Measurements from ENCODE around the gene PPP1R1B.
A peak's percentile ranks its signal among the peaks of the same experiment; 100 is the strongest.

Gene PPP1R1B

DNA sequence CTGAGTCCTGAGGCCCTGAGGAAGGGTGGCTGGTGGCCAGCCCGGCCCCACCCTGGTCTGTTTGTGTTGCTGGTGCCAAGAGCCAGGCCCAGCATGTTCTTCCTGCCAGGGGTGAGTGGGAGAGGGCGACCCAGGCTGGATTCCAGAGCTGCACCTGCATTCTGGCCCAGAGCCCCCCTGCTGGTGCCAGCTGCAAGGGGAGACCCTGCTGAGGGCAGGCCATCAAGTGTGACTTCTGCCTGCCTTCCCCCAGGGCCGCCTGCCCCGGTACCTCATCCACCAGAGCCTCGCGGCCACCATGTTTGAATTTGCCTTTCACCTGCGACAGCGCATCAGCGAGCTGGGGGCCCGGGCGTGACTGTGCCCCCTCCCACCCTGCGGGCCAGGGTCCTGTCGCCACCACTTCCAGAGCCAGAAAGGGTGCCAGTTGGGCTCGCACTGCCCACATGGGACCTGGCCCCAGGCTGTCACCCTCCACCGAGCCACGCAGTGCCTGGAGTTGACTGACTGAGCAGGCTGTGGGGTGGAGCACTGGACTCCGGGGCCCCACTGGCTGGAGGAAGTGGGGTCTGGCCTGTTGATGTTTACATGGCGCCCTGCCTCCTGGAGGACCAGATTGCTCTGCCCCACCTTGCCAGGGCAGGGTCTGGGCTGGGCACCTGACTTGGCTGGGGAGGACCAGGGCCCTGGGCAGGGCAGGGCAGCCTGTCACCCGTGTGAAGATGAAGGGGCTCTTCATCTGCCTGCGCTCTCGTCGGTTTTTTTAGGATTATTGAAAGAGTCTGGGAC is 36.0 kb downstream of the PPP1R1B start:
- Histone ChIP-seq H3K27me3 (ENCODE audit: control insufficient read depth in 1 of 2, insufficient read depth in 2 of 2, low read length in 2 of 2) (peaks cover 14 to 19% of the 10 kb centered on the region in 2 donors), H3K4me3 (ENCODE audit: low read depth in 1 of 2, low read length in 2 of 2) (no peak overlapping the region), H3K36me3 (ENCODE audit: control insufficient read depth in 1 of 2, insufficient read depth in 2 of 2, low read length in 2 of 2) (peaks cover 27 to 34% of the 10 kb centered on the region in 2 donors), H3K9me3 (ENCODE audit: control insufficient read depth in 1 of 2, low read length in 2 of 2) (no peaks in the 10 kb centered on the region), H3K4me1 (ENCODE audit: control insufficient read depth in 1 of 2, insufficient read depth in 2 of 2, low read length in 2 of 2) (peaks cover 30 to 40% of the 10 kb centered on the region in 2 donors), H3K27ac (ENCODE audit: low read depth, low read length) (no peak overlapping the region), H3K9ac (ENCODE audit: low read depth in 1 of 2, low read length in 2 of 2) (peak overlapping the region in 1 of 2 donors; percentile 10)

DNA sequence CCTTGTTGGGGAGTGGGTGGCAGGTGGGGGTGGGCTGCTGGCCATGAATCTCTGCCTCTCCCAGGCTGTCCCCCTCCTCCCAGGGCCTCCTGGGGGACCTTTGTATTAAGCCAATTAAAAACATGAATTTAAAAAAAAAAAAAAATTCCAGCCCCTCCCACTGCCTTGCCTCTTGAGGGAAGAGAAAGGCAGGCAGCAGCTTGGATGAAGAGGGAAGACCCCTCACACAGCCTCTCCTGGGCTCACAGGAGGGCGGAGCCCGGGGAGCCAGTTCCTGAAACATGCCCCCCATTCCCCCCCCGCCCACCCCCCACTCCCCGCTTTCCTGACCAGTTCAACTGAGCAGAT is 36.6 kb downstream of the PPP1R1B start:
- H3K27ac ChIP-seq (ENCODE audit: low read depth, low read length): no peak overlapping the region
- H3K27me3 ChIP-seq (ENCODE audit: control insufficient read depth in 1 of 2, insufficient read depth in 2 of 2, low read length in 2 of 2): peaks cover 14 to 19% of the 10 kb centered on the region in 2 donors
- no peak overlapping the region for H3K4me3 ChIP-seq (ENCODE audit: low read depth in 1 of 2, low read length in 2 of 2)
- peaks cover 30 to 40% of the 10 kb centered on the region in 2 donors for H3K4me1 ChIP-seq (ENCODE audit: control insufficient read depth in 1 of 2, insufficient read depth in 2 of 2, low read length in 2 of 2)
- no peak overlapping the region for H3K9ac ChIP-seq (ENCODE audit: low read depth in 1 of 2, low read length in 2 of 2)
- peaks cover 22 to 29% of the 10 kb centered on the region in 2 donors for H3K36me3 ChIP-seq (ENCODE audit: control insufficient read depth in 1 of 2, insufficient read depth in 2 of 2, low read length in 2 of 2)
- H3K9me3 ChIP-seq (ENCODE audit: control insufficient read depth in 1 of 2, low read length in 2 of 2): no peaks in the 10 kb centered on the region

DNA sequence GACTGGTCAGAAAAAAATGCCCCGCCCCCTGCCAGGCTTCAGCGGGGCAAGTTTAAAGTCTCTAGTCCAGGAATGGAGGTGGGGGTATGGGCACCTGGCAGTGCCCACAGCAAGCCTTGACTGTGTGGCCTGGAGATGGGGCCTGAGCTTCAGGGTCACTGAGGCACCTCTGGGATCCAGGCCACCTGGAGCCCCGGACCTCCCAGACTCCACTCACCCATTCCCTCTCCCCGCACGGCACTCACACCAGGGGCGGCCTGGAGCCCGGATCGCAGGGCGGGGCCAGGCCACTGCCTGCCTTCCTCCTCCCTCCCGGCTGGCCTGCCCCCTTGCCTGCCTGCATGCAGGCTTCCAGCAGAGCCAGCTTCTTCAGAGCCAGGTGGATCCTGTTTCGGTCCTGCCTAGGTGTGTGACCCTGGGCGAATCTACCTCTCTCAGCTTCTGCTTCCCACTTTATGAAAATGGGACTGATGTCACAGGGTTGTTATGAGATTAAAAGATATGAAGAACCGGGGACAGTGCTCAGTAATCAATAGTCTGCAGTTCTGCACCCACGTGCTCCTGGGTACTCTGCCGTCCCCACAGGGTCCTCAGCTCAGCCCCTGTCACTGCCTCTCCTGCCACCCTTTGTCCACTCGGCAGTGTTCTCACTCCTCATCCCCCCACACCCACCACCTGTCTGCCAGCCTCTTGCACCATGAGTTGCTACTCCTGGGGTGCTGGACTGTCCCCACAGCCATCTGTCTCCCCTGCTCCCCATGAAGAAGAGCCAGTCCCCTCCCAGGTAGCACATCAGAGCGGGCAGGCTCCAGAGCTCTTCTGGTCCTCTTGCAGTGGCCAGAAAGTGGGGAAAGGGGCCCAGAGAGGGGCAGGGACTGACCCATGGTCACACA is 37.2 kb downstream of the PPP1R1B start:
- Histone ChIP-seq H3K36me3 (ENCODE audit: control insufficient read depth in 1 of 2, insufficient read depth in 2 of 2, low read length in 2 of 2) (peaks cover 17 to 24% of the 10 kb centered on the region in 2 donors), H3K9ac (ENCODE audit: low read depth in 1 of 2, low read length in 2 of 2) (no peak overlapping the region), H3K27me3 (ENCODE audit: control insufficient read depth in 1 of 2, insufficient read depth in 2 of 2, low read length in 2 of 2) (peaks cover 14 to 19% of the 10 kb centered on the region in 2 donors), H3K4me1 (ENCODE audit: control insufficient read depth in 1 of 2, insufficient read depth in 2 of 2, low read length in 2 of 2) (peaks cover 34 to 40% of the 10 kb centered on the region in 2 donors), H3K9me3 (ENCODE audit: control insufficient read depth in 1 of 2, low read length in 2 of 2) (no peaks in the 10 kb centered on the region), H3K4me3 (ENCODE audit: low read depth in 1 of 2, low read length in 2 of 2) (no peak overlapping the region), H3K27ac (ENCODE audit: low read depth, low read length) (no peak overlapping the region)

DNA sequence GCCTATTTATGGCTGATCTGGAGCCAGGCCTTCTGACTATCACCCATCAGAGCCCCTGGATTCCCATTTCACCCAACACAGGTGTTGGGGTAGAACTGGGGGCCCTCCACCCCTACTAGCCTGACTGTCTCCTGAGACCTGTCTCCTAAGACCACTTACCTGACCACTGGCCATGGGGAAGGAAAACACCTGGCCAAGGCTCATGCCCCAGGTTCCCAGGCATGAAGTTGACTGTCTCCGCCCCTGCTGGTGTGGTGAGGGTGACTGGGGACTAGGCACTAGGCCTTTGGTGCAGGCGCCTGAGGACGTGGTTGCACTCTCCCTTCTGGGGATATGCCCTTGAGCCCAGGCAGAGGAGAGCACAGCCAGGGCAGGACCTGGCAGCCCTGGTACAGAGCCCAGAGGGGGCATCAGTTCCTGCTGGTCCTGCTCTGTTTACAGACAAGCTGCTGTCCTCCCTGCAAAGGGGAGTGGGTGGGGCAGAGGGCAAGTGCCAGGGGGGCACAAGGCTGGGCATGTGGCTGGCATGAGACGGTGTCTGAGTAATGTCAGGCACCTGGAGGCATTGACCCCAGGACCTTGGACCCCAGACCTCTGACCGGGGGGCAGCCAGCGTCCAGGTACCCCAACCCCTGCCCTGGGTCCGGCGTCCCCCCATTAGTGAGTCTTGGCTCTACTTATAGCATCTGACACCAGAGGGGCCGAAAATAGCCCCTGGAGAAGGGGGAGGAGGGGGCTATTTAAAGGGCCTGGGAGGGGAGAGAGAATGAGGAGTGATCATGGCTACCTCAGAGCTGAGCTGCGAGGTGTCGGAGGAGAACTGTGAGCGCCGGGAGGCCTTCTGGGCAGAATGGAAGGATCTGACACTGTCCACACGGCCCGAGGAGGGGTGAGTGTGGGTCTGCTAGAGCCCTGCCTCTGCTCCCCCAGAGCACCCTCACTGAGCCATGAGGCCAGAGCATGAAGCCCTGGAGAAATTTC is 38.1 kb downstream of the PPP1R1B start, which contains the start of gene TCAP:
Gene TCAP (plus strand): TSS at position 769 of the 981 bp plus-strand sequence. CDS start 11 bp downstream, at position 780.
- Histone ChIP-seq H3K36me3 (ENCODE audit: control insufficient read depth in 1 of 2, insufficient read depth in 2 of 2, low read length in 2 of 2) (peaks cover 14 to 24% of the 10 kb centered on the region in 2 donors), H3K4me3 (ENCODE audit: low read depth in 1 of 2, low read length in 2 of 2) (no peak within 1 kb of the TSS), H3K4me1 (ENCODE audit: control insufficient read depth in 1 of 2, insufficient read depth in 2 of 2, low read length in 2 of 2) (peaks cover 34 to 40% of the 10 kb centered on the region in 2 donors)

DNA sequence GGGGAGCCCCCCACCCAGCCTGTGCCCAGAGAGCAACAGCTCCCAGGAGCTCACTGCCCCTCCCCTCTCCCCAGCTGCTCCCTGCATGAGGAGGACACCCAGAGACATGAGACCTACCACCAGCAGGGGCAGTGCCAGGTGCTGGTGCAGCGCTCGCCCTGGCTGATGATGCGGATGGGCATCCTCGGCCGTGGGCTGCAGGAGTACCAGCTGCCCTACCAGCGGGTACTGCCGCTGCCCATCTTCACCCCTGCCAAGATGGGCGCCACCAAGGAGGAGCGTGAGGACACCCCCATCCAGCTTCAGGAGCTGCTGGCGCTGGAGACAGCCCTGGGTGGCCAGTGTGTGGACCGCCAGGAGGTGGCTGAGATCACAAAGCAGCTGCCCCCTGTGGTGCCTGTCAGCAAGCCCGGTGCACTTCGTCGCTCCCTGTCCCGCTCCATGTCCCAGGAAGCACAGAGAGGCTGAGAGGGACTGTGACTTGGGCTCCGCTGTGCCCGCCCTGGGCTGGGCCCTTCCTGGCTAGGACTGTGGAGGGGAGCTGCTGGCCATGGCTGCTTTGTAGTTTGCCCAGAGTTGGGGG is 39.0 kb downstream of the PPP1R1B start:
- H3K27ac ChIP-seq (ENCODE audit: low read depth, low read length): no peak overlapping the region

More for the DNA sequence above, 38.1 kb downstream of the PPP1R1B start, which contains the start of gene TCAP:
- Histone ChIP-seq H3K9ac (ENCODE audit: low read depth in 1 of 2, low read length in 2 of 2) (no peak within 1 kb of the TSS), H3K9me3 (ENCODE audit: control insufficient read depth in 1 of 2, low read length in 2 of 2) (no peaks in the 10 kb centered on the region), H3K27me3 (ENCODE audit: control insufficient read depth in 1 of 2, insufficient read depth in 2 of 2, low read length in 2 of 2) (peaks cover 14 to 19% of the 10 kb centered on the region in 2 donors), H3K27ac (ENCODE audit: low read depth, low read length) (no peak within 1 kb of the TSS)

DNA sequence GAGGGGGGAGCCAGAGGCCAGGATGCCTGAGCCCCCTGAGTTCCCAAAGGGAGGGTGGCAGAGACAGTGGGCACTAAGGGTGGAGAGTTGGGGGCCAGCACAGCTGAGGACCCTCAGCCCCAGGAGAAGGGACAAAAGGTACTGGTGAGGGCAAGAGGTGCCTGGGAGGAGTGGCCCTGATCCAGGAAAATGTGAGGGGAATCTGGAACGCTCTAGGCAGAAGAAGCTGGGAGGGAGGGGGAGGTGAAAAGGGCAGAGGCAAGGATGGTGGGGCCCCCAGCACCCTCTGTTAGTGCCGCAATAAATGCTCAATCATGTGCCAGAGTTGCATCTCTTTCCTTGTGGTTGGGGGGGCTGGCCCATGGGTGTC is 39.5 kb downstream of the PPP1R1B start:
- H3K4me1 ChIP-seq (ENCODE audit: control insufficient read depth in 1 of 2, insufficient read depth in 2 of 2, low read length in 2 of 2): peaks cover 38% of the 10 kb centered on the region in 2 donors
- no peak overlapping the region for H3K9ac ChIP-seq (ENCODE audit: low read depth in 1 of 2, low read length in 2 of 2)
- no peak overlapping the region for H3K4me3 ChIP-seq (ENCODE audit: low read depth in 1 of 2, low read length in 2 of 2)
- no peaks in the 10 kb centered on the region for H3K9me3 ChIP-seq (ENCODE audit: control insufficient read depth in 1 of 2, low read length in 2 of 2)
- H3K36me3 ChIP-seq (ENCODE audit: control insufficient read depth in 1 of 2, insufficient read depth in 2 of 2, low read length in 2 of 2): peaks cover 3 to 13% of the 10 kb centered on the region in 2 donors
- H3K27me3 ChIP-seq (ENCODE audit: control insufficient read depth in 1 of 2, insufficient read depth in 2 of 2, low read length in 2 of 2): peaks cover 14 to 23% of the 10 kb centered on the region in 2 donors
- no peak overlapping the region for H3K27ac ChIP-seq (ENCODE audit: low read depth, low read length)

More for the DNA sequence above, 39.0 kb downstream of the PPP1R1B start:
- Histone ChIP-seq H3K9ac (ENCODE audit: low read depth in 1 of 2, low read length in 2 of 2) (no peak overlapping the region), H3K4me1 (ENCODE audit: control insufficient read depth in 1 of 2, insufficient read depth in 2 of 2, low read length in 2 of 2) (peaks cover 34 to 37% of the 10 kb centered on the region in 2 donors), H3K36me3 (ENCODE audit: control insufficient read depth in 1 of 2, insufficient read depth in 2 of 2, low read length in 2 of 2) (peaks cover 6 to 15% of the 10 kb centered on the region in 2 donors), H3K4me3 (ENCODE audit: low read depth in 1 of 2, low read length in 2 of 2) (no peak overlapping the region), H3K27me3 (ENCODE audit: control insufficient read depth in 1 of 2, insufficient read depth in 2 of 2, low read length in 2 of 2) (peaks cover 14 to 19% of the 10 kb centered on the region in 2 donors), H3K9me3 (ENCODE audit: control insufficient read depth in 1 of 2, low read length in 2 of 2) (no peaks in the 10 kb centered on the region)

DNA sequence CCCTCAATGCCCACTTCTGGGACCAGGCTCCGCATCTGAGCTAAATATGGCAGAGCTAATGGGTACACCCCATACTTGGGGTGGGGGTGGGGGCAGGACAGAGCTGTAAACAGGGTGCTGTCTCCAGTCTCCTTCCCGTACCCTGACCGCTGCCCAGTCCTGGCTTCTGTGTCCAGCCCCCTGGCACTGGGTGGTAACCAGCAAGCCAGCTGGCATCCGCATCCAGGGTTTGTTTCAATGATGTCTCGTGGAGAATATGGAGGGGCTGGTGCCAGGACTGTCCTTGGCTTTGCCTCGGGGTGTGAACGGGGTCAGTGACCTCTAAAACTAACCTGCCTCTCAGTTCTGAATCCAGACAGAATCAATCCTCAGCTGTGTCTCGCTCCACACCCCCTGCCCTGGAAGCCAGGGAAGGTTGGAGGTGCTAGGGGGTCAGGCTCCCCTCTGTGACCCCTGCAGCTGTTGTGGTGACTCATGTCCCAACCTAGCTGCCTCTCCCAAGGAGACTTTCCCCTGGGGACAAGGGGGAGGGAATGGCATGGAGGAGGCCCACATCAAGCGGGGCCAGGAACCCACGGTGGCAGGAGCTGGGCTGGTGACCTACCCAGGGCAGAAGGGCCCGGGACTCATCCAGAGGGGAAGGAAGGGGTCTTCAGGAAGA is 40.0 kb downstream of the PPP1R1B start:
- H3K27me3 ChIP-seq (ENCODE audit: control insufficient read depth in 1 of 2, insufficient read depth in 2 of 2, low read length in 2 of 2): peaks cover 18 to 26% of the 10 kb centered on the region in 2 donors
- no peak overlapping the region for H3K27ac ChIP-seq (ENCODE audit: low read depth, low read length)
- H3K9me3 ChIP-seq (ENCODE audit: control insufficient read depth in 1 of 2, low read length in 2 of 2): no peaks in the 10 kb centered on the region
- H3K36me3 ChIP-seq (ENCODE audit: control insufficient read depth in 1 of 2, insufficient read depth in 2 of 2, low read length in 2 of 2): peaks cover under 1 to 10% of the 10 kb centered on the region in 2 donors
- peaks cover 43% of the 10 kb centered on the region in 2 donors for H3K4me1 ChIP-seq (ENCODE audit: control insufficient read depth in 1 of 2, insufficient read depth in 2 of 2, low read length in 2 of 2)
- no peak overlapping the region for H3K4me3 ChIP-seq (ENCODE audit: low read depth in 1 of 2, low read length in 2 of 2)
- H3K9ac ChIP-seq (ENCODE audit: low read depth in 1 of 2, low read length in 2 of 2): peak overlapping the region; percentile 6 to 11

DNA sequence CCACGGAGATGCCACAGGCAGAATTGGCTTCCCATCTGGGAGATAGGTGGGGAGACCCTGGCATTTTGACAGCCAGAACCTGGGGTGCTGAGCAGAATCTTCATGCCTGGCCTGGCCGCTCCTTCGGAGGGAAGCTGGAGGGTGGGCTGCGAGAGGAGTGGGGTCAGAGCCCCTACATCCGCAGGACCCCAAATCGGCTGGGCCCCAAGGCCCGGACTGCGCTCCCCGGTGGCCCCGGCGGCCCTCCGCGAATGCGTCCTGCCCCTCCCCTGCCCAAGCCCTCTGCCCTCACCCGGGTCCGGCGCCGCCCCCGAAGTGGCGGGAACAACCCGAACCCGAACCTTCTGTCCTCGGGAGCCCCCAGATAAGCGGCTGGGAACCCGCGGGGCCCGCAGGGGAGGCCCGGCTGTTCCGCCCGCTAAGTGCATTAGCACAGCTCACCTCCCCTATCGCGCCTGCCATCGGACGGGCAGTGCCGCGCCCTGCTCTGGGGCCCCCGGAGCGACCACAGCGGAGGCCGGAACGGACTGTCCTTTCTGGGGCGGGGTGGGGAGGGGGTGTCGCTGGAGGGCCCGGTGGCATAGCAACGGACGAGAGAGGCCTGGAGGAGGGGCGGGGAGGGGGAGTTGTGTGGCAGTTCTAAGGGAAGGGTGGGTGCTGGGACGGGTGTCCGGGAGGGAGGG is 40.7 kb downstream of the PPP1R1B start:
- Histone ChIP-seq H3K27ac (ENCODE audit: low read depth, low read length) (no peak overlapping the region), H3K4me1 (ENCODE audit: control insufficient read depth in 1 of 2, insufficient read depth in 2 of 2, low read length in 2 of 2) (peaks cover 43 to 46% of the 10 kb centered on the region in 2 donors), H3K27me3 (ENCODE audit: control insufficient read depth in 1 of 2, insufficient read depth in 2 of 2, low read length in 2 of 2) (peaks cover 21 to 33% of the 10 kb centered on the region in 2 donors), H3K9ac (ENCODE audit: low read depth in 1 of 2, low read length in 2 of 2) (peak overlapping the region; percentile 6 to 11), H3K4me3 (ENCODE audit: low read depth in 1 of 2, low read length in 2 of 2) (no peak overlapping the region), H3K36me3 (ENCODE audit: control insufficient read depth in 1 of 2, insufficient read depth in 2 of 2, low read length in 2 of 2) (peaks cover 0 to 6% of the 10 kb centered on the region in 2 donors), H3K9me3 (ENCODE audit: control insufficient read depth in 1 of 2, low read length in 2 of 2) (no peaks in the 10 kb centered on the region)

All from duodenal mucosa (tissue), 2 donors.